Activated naive CD4-positive, alpha-beta T cell treated with anti-CD3 and anti-CD28 coated beads, Interleukin-2, amount 50 U/mL, for 72 hours (primary cell): ENCODE results near the gene PBX1. TPM values are rescaled to one million over a fixed set of nuclear protein-coding genes. Genes with fewer than 3 reads are reported as not detected.

Experiments
- ATAC-seq, 2 donors: fragments of 150-1000 bp; cut with Tn5 transposase; 2 replicates each; pipeline ENCODE4 v1.10.0; 2021; ENCODE audit warnings: mild to moderate bottlenecking in 2 of 2, moderate library complexity in 2 of 2
- DNase-seq, 2 donors: peaks; one replicate each; pipeline ENCODE4 v3.0.0; 2021 to 2022; ENCODE audit warnings: low spot score in 2 of 2
- H3K27ac Mint-ChIP-seq, 2 donors: one replicate each; pipeline ENCODE4 v1.8.0; 2022; ENCODE audit warnings: mild to moderate bottlenecking in 2 of 2, mixed read lengths in 2 of 2
- H3K36me3 Mint-ChIP-seq, 2 donors: one replicate each; pipeline ENCODE4 v1.8.0; 2022; ENCODE audit warnings: mixed read lengths in 2 of 2
- H3K9me3 Mint-ChIP-seq, 2 donors: one replicate each; pipeline ENCODE4 v1.8.0; 2022; ENCODE audit warnings: mixed read lengths in 2 of 2
- total RNA-seq, 2 donors: library from RNA; stranded (reverse); gene quantifications; one replicate each; pipeline ENCODE4 v1.2.3, GENCODE V29; 2022

The PBX1 gene
- total RNA-seq, 2 donors from 2014 or later: 0.19 to 0.39 TPM

- no peak for DNase-seq
- peaks cover 4 to 5% of the 10 kb centered on the region in 2 donors for H3K36me3 Mint-ChIP-seq
- ATAC-seq: no peak
- no peaks in the 10 kb centered on the region for H3K9me3 Mint-ChIP-seq
- H3K27ac Mint-ChIP-seq: no peak overlapping the region
Observed at GRCh38 chr1:164561007-164561406, 2.0 kb downstream of the PBX1 start.

GRCh38 chr1:164561472-164561871 lies 2.5 kb downstream of the PBX1 start:
- no peak overlapping the region for H3K27ac Mint-ChIP-seq
- peaks cover 4 to 5% of the 10 kb centered on the region in 2 donors for H3K36me3 Mint-ChIP-seq
- ATAC-seq (no peak), DNase-seq (no peak)
- no peaks in the 10 kb centered on the region for H3K9me3 Mint-ChIP-seq

DNA sequence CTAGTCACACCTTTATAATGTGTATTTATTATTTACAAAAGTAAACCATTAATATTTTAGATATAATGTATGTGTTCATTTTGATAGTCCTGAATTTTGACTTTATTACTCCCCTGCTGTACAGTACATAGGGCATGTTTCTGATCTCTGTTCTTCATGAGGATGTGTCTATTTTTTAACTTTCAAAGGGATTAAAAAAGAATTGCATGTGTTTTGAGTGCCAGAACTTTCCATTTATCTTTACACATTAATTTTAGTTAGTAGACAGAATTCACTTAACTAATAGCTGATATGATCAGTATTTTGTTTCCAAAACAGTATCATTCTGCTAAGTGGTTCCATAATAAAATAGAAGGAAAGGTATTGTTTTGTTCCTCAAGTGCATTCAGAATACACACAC lies 3.1 kb downstream of the PBX1 start:
- no peak overlapping the region for H3K27ac Mint-ChIP-seq
- no peaks in the 10 kb centered on the region for H3K9me3 Mint-ChIP-seq
- peaks cover 4 to 5% of the 10 kb centered on the region in 2 donors for H3K36me3 Mint-ChIP-seq
- ATAC-seq: no peak
- DNase-seq: no peak

DNA sequence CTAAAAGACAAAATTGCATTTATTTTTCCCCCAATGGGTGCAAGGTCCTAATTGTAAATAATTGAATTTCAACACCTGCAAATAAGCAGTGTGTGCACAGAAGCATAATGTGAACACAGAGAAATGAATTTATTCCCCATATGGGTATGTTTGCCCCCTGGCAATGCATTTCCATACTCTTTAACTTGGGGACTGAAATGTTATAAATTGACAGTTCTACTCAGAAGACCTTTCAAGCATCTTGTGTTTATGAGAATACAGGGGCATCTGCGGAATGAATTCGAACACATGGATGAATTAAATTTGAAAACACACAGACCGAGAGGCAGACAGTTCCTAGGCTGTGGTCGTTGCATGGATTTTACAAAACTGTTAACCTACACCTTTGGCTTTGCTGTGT lies 3.5 kb downstream of the PBX1 start:
- H3K27ac Mint-ChIP-seq: no peak overlapping the region
- no peaks in the 10 kb centered on the region for H3K9me3 Mint-ChIP-seq
- DNase-seq (no peak), ATAC-seq (no peak)
- peaks cover 4 to 5% of the 10 kb centered on the region in 2 donors for H3K36me3 Mint-ChIP-seq

GRCh38 chr1:164562947-164563520 lies 4.0 kb downstream of the PBX1 start:
- no peak for DNase-seq
- H3K9me3 Mint-ChIP-seq: no peaks in the 10 kb centered on the region
- no peak for ATAC-seq
- peaks cover 4 to 5% of the 10 kb centered on the region in 2 donors for H3K36me3 Mint-ChIP-seq
- H3K27ac Mint-ChIP-seq: no peak overlapping the region

DNA sequence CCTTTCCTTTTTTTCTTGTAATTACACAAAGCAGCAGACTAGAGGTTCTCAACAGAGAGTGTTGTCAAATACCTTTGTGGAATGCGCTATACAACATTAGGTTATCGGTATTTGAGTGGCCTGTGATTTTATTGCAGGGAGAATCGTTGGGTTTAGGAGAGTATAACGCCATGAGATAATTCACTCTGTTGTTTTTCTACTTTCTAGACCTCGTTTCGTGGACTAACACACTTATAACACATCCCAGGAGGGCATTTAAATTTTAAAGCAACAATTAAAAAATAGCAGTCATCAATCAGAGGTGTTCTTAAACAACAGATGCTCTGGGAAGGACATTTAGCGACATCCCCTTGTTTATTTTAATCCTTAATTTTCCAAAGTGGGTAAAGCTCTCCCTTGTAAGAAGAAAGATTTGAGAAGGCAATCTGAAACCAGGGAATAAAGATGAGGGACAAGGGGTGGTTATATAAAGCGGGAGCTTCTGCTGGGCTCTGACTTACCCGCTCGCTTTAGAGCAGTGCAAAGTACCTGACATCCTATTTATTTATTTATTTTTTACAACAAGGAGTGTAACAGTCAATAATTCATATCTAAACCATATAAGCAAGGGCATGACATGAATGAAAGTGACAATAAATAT lies 4.9 kb downstream of the PBX1 start:
- DNase-seq: no peak
- ATAC-seq: no peak
- Mint-ChIP-seq H3K9me3 (no peaks in the 10 kb centered on the region), H3K36me3 (peaks cover 4 to 5% of the 10 kb centered on the region in 2 donors), H3K27ac (no peak overlapping the region)

- ATAC-seq: no peak
- H3K36me3 Mint-ChIP-seq: peaks cover 4 to 5% of the 10 kb centered on the region in 2 donors
- no peaks in the 10 kb centered on the region for H3K9me3 Mint-ChIP-seq
- no peak for DNase-seq
- no peak overlapping the region for H3K27ac Mint-ChIP-seq
Observed at GRCh38 chr1:164564378-164564777, 5.4 kb downstream of the PBX1 start.

- DNase-seq: no peak
- ATAC-seq: no peak
- no peaks in the 10 kb centered on the region for H3K9me3 Mint-ChIP-seq
- H3K36me3 Mint-ChIP-seq: no peaks in the 10 kb centered on the region
- no peak overlapping the region for H3K27ac Mint-ChIP-seq
Observed at GRCh38 chr1:164565357-164565756, 6.4 kb downstream of the PBX1 start.

- no peak for ATAC-seq
- Mint-ChIP-seq H3K9me3 (no peaks in the 10 kb centered on the region), H3K36me3 (no peaks in the 10 kb centered on the region), H3K27ac (no peak overlapping the region)
- DNase-seq: no peak
Observed at GRCh38 chr1:164567774-164568173, 8.8 kb downstream of the PBX1 start.

- ATAC-seq (no peak), DNase-seq (no peak)
- H3K9me3 Mint-ChIP-seq: no peaks in the 10 kb centered on the region
- H3K27ac Mint-ChIP-seq: no peak overlapping the region
- H3K36me3 Mint-ChIP-seq: peaks cover 0 to 6% of the 10 kb centered on the region in 2 donors
Observed at GRCh38 chr1:164569241-164569640, 10.3 kb downstream of the PBX1 start.

- ATAC-seq: no peak
- DNase-seq: no peak
- H3K27ac Mint-ChIP-seq: no peak overlapping the region
- H3K36me3 Mint-ChIP-seq: peaks cover 0 to 7% of the 10 kb centered on the region in 2 donors
- H3K9me3 Mint-ChIP-seq: no peaks in the 10 kb centered on the region
Observed at GRCh38 chr1:164569866-164570265, 10.9 kb downstream of the PBX1 start.

DNA sequence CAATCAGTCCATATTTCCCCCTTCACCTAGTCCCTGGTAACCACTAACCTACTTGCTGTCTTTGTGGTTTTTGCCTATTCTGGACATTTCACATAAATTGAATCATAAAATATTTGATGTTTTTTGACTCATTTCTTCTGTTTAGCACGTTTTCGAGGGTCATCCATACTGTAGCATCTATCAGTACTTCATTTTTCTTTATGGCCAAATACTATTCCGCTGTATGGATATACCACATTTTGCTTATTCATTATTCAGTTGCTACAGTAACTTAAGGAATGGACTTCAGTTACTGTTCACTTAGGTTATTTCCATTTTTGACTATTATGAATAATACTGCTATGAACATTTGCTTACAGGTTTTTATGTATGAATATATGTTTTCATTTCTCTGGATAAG lies 12.3 kb downstream of the PBX1 start:
- Mint-ChIP-seq H3K9me3 (peaks cover 0 to 4% of the 10 kb centered on the region in 2 donors), H3K36me3 (peaks cover 0 to 7% of the 10 kb centered on the region in 2 donors), H3K27ac (no peak overlapping the region)
- DNase-seq (no peak), ATAC-seq (no peak)

- Mint-ChIP-seq H3K36me3 (peaks cover 0 to 7% of the 10 kb centered on the region in 2 donors), H3K27ac (no peak overlapping the region), H3K9me3 (peaks cover 0 to 4% of the 10 kb centered on the region in 2 donors)
- DNase-seq (no peak), ATAC-seq (no peak)
Observed at GRCh38 chr1:164575356-164575886, 16.4 kb downstream of the PBX1 start.

- H3K27ac Mint-ChIP-seq: no peak overlapping the region
- peaks cover 0 to 7% of the 10 kb centered on the region in 2 donors for H3K36me3 Mint-ChIP-seq
- DNase-seq (no peak), ATAC-seq (no peak)
- H3K9me3 Mint-ChIP-seq: peaks cover 0 to 4% of the 10 kb centered on the region in 2 donors
Observed at GRCh38 chr1:164576291-164577271, 17.6 kb downstream of the PBX1 start.

GRCh38 chr1:164577291-164577690 lies 18.3 kb downstream of the PBX1 start:
- H3K9me3 Mint-ChIP-seq: peaks cover 0 to 4% of the 10 kb centered on the region in 2 donors
- H3K36me3 Mint-ChIP-seq: peaks cover 0 to 7% of the 10 kb centered on the region in 2 donors
- DNase-seq: no peak
- H3K27ac Mint-ChIP-seq: no peak overlapping the region
- ATAC-seq: no peak

- Mint-ChIP-seq H3K9me3 (peaks cover 0 to 4% of the 10 kb centered on the region in 2 donors), H3K27ac (no peak overlapping the region), H3K36me3 (peaks cover 0 to 7% of the 10 kb centered on the region in 2 donors)
- no peak for ATAC-seq
- no peak for DNase-seq
Observed at GRCh38 chr1:164578479-164579200, 19.7 kb downstream of the PBX1 start.
